Measurements from ENCODE around the gene LAMA4. TPM values are rescaled to one million over a fixed set of nuclear protein-coding genes. Genes with fewer than 3 reads are reported as not detected.
A peak's percentile ranks its signal among the peaks of the same experiment; 100 is the strongest.

LAMA4 gene
- total and polyA plus RNA-seq, 2 of the 13 experiments (the other 11 are each of a cell fraction or from before 2014, with no cell fraction given), result not detected

DNA sequence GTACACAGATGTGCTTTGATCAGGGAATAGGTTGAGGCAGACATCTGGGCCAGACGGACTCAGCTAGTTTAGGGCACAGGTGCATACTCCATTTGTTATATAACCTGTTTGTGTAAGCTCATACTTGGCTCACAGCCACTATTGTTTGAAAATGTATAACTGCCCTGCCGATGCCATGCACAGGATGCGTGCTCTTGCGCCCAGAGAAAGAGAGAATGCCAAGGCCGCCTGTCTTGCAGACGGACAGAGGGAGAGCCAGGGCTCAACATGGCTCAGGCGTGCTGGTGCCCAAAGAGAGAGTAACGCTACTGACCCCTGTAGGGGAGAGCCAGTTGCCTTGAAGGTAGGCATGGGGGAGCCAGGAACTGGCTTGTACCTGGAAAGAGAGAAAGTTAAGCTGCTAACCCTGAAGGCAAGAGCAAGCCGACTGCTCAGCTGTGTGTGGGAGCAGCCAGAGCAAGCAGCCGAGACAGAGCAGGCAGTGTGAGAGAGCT is 109.2 kb downstream of the LAMA4 start (continued):
- TF ChIP-seq ZNF367 (CRISPR knock-in tag; IDR thresholded peaks at IDR 0.05; ENCODE audit: borderline replicate concordance) (no peak), ZNF552 (CRISPR knock-in tag; IDR thresholded peaks at IDR 0.05; ENCODE audit: borderline replicate concordance) (no peak), ZFP1 (CRISPR knock-in tag; IDR thresholded peaks at IDR 0.05) (no peak), TOE1 (CRISPR knock-in tag; IDR thresholded peaks at IDR 0.05) (no peak), ZNF878 (CRISPR knock-in tag; IDR thresholded peaks at IDR 0.05) (no peak), ATAD3A (CRISPR knock-in tag; IDR thresholded peaks at IDR 0.05) (no peak), NR2F2 (IDR thresholded peaks at IDR 0.05; ENCODE audit: borderline replicate concordance, low read depth) (no peak), MIER2 (CRISPR knock-in tag; IDR thresholded peaks at IDR 0.05) (no peak), ZNF33A (CRISPR knock-in tag; IDR thresholded peaks at IDR 0.05; ENCODE audit: borderline replicate concordance) (no peak), CBX1 (IDR thresholded peaks at IDR 0.05; ENCODE audit: low read depth) (no peak), KLF12 (CRISPR knock-in tag; IDR thresholded peaks at IDR 0.05; ENCODE audit: borderline replicate concordance) (no peak), ZNF615 (CRISPR knock-in tag; IDR thresholded peaks at IDR 0.05; ENCODE audit: borderline replicate concordance) (no peak), NCOA1 (CRISPR knock-in tag; IDR thresholded peaks at IDR 0.05) (no peak)
- TF ChIP-seq, protein P1, sequence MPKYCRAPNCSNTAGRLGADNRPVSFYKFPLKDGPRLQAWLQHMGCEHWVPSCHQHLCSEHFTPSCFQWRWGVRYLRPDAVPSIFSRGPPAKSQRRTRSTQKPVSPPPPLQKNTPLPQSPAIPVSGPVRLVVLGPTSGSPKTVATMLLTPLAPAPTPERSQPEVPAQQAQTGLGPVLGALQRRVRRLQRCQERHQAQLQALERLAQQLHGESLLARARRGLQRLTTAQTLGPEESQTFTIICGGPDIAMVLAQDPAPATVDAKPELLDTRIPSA (CRISPR knock-in tag; IDR thresholded peaks at IDR 0.05; ENCODE audit: borderline replicate concordance), result no peak
- TF ChIP-seq, protein P2, sequence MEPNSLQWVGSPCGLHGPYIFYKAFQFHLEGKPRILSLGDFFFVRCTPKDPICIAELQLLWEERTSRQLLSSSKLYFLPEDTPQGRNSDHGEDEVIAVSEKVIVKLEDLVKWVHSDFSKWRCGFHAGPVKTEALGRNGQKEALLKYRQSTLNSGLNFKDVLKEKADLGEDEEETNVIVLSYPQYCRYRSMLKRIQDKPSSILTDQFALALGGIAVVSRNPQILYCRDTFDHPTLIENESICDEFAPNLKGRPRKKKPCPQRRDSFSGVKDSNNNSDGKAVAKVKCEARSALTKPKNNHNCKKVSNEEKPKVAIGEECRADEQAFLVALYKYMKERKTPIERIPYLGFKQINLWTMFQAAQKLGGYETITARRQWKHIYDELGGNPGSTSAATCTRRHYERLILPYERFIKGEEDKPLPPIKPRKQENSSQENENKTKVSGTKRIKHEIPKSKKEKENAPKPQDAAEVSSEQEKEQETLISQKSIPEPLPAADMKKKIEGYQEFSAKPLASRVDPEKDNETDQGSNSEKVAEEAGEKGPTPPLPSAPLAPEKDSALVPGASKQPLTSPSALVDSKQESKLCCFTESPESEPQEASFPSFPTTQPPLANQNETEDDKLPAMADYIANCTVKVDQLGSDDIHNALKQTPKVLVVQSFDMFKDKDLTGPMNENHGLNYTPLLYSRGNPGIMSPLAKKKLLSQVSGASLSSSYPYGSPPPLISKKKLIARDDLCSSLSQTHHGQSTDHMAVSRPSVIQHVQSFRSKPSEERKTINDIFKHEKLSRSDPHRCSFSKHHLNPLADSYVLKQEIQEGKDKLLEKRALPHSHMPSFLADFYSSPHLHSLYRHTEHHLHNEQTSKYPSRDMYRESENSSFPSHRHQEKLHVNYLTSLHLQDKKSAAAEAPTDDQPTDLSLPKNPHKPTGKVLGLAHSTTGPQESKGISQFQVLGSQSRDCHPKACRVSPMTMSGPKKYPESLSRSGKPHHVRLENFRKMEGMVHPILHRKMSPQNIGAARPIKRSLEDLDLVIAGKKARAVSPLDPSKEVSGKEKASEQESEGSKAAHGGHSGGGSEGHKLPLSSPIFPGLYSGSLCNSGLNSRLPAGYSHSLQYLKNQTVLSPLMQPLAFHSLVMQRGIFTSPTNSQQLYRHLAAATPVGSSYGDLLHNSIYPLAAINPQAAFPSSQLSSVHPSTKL (CRISPR knock-in tag; IDR thresholded peaks at IDR 0.05), result peak; percentile 64
- TF ChIP-seq, protein P3, sequence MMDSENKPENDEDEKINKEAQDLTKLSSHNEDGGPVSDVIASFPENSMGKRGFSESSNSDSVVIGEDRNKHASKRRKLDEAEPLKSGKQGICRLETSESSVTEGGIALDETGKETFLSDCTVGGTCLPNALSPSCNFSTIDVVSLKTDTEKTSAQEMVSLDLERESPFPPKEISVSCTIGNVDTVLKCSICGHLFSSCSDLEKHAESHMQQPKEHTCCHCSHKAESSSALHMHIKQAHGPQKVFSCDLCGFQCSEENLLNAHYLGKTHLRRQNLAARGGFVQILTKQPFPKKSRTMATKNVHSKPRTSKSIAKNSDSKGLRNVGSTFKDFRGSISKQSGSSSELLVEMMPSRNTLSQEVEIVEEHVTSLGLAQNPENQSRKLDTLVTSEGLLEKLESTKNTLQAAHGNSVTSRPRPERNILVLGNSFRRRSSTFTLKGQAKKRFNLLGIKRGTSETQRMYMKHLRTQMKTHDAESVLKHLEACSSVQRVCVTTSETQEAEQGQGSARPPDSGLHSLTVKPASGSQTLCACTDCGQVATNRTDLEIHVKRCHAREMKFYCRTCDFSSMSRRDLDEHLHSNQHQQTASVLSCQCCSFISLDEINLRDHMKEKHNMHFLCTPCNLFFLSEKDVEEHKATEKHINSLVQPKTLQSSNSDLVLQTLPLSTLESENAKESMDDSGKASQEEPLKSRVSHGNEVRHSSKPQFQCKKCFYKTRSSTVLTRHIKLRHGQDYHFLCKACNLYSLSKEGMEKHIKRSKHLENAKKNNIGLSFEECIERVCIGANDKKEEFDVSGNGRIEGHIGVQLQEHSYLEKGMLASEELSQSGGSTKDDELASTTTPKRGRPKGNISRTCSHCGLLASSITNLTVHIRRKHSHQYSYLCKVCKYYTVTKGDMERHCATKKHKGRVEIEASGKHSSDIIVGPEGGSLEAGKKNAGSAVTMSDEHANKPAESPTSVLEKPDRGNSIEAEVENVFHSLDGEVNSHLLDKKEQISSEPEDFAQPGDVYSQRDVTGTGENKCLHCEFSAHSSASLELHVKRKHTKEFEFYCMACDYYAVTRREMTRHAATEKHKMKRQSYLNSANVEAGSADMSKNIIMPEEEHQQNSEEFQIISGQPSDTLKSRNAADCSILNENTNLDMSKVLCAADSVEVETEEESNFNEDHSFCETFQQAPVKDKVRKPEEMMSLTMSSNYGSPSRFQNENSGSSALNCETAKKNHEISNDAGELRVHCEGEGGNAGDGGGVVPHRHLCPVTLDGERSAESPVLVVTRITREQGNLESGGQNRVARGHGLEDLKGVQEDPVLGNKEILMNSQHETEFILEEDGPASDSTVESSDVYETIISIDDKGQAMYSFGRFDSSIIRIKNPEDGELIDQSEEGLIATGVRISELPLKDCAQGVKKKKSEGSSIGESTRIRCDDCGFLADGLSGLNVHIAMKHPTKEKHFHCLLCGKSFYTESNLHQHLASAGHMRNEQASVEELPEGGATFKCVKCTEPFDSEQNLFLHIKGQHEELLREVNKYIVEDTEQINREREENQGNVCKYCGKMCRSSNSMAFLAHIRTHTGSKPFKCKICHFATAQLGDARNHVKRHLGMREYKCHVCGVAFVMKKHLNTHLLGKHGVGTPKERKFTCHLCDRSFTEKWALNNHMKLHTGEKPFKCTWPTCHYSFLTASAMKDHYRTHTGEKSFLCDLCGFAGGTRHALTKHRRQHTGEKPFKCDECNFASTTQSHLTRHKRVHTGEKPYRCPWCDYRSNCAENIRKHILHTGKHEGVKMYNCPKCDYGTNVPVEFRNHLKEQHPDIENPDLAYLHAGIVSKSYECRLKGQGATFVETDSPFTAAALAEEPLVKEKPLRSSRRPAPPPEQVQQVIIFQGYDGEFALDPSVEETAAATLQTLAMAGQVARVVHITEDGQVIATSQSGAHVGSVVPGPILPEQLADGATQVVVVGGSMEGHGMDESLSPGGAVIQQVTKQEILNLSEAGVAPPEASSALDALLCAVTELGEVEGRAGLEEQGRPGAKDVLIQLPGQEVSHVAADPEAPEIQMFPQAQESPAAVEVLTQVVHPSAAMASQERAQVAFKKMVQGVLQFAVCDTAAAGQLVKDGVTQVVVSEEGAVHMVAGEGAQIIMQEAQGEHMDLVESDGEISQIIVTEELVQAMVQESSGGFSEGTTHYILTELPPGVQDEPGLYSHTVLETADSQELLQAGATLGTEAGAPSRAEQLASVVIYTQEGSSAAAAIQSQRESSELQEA (CRISPR knock-in tag; IDR thresholded peaks at IDR 0.05; ENCODE audit: not compliant biosample characterization), result peak; percentile 37
- TF ChIP-seq, protein P4, sequence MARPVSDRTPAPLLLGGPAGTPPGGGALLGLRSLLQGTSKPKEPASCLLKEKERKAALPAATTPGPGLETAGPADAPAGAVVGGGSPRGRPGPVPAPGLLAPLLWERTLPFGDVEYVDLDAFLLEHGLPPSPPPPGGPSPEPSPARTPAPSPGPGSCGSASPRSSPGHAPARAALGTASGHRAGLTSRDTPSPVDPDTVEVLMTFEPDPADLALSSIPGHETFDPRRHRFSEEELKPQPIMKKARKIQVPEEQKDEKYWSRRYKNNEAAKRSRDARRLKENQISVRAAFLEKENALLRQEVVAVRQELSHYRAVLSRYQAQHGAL (CRISPR knock-in tag; IDR thresholded peaks at IDR 0.05; ENCODE audit: not compliant biosample characterization), result no peak
